GM18951 (cell line): ENCODE results near the gene TMPRSS11D.

Experiments
- POLR2A ChIP-seq: IDR thresholded peaks from 4 replicates; pipeline ENCODE4 v1.6.1; 2011; ENCODE audit warnings: mild to moderate bottlenecking; ENCODE audit not compliant: insufficient read length, insufficient read depth; ENCODE audit errors: extremely low read depth
- in situ Hi-C: fragments of 300-500 bp; cut with MboI; formaldehyde crosslinking; loops from one replicate; pipeline ENCODE4 v1.12.0; 2022; ENCODE audit warnings: low sequenced_read_pairs, mixed read lengths, inconsistent platforms; ENCODE audit not compliant: unreplicated experiment

The TMPRSS11D gene

DNA sequence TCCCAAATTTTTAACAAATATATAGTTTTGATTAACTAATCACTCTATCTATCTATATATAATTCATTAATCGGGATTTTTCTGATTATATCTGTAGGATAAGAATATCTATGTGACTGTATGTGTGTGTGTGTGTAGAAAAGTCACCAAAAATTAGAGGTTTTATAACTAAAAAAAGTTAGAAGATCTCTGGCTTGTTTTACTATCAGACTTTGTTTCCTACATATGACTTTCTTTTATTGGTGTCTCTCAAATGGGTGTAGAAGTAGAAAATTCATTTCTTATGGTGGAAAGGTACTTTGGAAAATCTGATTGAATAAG is 26.7 kb upstream of the TMPRSS11D start:
- TF ChIP-seq POLR2A: no peak
- in situ Hi-C loops: loop anchor here (25.0 kb wide), 1 partner anchor 348 kb away; the partner anchor contains the start of gene STAP1

DNA sequence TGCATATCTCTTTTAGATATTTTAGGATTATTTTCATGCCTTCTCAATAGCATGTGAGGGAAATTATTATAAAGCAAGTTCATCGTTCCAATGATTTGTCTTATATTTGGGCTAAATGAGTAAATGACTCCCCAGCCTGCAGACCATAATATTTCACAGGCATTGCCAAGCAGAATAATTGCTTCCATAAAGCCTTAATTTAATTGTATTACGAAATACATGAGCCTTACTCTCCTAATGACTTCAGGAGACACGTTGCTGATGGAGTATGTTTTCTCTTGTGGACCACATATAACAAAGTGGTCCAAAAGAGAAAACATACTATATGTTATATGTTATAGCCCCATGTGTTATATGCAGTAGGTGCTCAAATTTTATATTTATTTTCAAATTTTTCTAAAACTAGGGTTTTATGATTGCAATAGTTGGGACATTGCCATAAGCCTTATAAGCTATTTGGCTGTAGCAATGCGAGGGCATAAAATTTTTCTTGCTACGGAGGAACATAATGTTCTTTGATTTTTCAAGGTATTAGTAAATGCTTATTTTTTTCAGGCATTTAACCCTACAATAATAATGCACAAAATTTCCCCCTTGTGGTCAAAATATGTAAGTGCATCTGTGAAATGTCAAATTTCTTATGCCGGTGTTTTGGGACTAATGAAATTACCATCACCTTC is 26.2 kb upstream of the TMPRSS11D start:
- no peak for TF ChIP-seq POLR2A
- in situ Hi-C loops: loop anchor here (25.0 kb wide), 1 partner anchor 348 kb away; the partner anchor contains the start of gene STAP1

DNA sequence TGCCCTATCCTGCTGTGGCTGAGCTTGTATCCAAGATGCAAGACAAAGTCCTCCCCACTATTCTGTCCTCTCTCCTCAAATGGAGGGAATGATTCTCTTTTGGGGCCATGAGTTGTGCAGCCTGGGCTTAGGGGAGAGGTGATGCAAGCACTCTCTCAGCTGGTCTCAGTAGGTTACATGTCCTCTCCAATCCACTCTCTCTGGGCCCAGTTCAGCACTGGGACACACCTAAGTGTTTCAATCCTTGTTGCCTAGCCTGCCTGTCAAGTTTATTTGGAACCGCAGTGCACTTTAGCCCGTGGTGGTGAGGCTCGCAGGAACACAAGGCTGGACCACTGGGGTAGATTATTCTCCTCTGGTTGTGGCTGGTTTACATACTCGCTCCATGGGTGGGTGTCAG is 23.8 kb upstream of the TMPRSS11D start:
- in situ Hi-C loops: loop anchor here (25.0 kb wide), 1 partner anchor 345 kb away; the partner anchor contains the start of gene STAP1
- no peak for TF ChIP-seq POLR2A

DNA sequence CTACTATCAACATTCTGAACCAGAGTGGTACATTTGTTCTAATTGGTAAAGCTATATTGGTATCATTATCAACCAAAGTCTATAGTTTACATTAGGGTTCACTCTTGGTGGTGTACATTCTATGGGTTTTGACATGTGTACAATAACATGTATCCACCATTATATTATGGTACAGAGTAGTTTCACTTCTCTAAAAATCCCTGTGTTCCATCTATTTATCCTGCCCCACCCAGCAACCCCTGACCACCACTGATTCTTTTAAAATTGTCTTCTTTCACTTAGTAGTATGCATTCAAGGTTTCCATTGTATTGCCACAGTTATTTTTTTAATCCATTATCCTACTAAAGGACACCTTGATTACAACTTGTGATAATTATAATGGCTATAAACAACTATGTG is 15.3 kb upstream of the TMPRSS11D start:
- in situ Hi-C loops: no loop called here
- no peak for TF ChIP-seq POLR2A

DNA sequence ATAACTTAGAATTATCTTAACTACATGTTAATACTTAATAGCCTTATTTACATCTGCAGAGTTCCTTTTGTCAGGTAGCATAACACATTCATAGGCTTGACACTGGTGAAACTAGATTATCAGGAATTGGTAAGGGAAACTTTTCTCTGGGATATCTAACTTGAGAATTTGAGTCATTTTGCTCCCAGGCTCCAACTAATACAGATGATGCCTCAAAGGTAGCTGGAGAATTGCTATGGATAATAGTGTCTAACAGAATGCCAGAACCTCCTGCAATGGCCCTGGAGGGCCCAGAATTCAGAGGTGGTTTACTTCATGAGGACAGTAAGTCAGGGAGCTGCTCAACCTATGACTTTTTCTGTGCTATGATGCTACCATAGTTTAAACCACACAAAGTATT is 13.9 kb upstream of the TMPRSS11D start:
- in situ Hi-C loops: no loop called here
- no peak for TF ChIP-seq POLR2A

GRCh38 chr4:67896421-67897065 is 12.7 kb upstream of the TMPRSS11D start:
- in situ Hi-C loops: no loop called here
- TF ChIP-seq POLR2A: no peak

DNA sequence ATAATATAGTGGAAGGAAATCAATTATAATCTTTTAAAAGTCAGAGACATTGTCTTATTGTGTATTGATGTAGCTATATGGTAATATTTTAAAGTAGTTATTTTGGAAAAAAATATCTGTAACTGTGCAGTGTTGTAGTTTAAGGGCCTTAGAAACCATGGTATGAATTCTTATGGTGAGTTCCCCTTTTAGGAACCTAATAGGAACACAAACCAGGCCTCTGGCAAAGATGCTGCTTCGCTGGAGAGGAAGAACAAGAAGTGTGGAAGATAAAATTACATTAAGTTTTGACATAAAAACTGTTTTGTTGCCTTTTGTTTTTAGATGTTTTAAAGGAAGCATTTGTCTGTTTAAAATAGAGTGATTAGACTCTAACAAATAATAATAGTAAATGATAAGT is 10.9 kb upstream of the TMPRSS11D start:
- in situ Hi-C loops: no loop called here
- no peak for TF ChIP-seq POLR2A

DNA sequence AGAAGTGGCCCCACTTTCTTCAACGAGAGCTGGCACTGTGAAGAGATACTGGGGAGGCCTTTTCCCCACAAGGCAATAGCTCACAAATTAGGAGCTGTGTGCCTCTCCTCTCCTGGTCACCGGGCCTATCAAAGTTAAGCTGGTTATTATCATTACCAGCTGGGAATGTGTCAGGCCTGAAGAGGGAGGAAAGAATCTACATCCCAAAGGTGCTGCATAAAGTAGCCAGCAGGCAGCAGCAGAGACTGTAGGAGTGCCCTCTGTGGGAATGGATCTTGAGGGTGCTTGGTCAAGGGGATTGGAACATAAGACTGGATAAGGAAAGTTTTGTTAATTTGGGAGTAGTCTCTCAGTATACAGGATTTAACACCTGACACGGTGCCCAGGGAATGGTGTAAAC is 9.1 kb upstream of the TMPRSS11D start:
- no peak for TF ChIP-seq POLR2A
- in situ Hi-C loops: no loop called here

- no peak for TF ChIP-seq POLR2A
- in situ Hi-C loops: no loop called here
Measured at GRCh38 chr4:67892253-67892652, 8.5 kb upstream of the TMPRSS11D start.

DNA sequence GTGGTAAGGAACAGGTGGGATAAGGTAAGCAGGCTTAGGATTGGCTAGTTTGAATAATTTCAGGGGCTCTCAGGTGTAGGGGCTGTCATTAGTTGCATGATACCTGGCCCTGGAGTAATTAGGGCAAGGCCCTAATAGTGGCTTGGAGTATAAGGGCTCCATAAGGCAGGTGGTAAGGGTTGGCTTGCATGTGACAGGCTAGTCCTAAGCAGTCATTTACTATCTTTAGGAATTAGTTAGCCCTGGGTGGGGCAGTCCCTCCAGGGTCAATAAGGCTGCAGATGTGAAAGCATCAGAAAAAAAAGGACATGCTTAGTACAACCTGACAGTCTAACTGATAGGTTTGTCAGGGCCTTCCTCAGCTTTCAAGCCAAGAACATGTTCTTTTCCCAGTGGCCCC is 7.8 kb upstream of the TMPRSS11D start:
- no peak for TF ChIP-seq POLR2A
- in situ Hi-C loops: no loop called here

- in situ Hi-C loops: no loop called here
Measured at GRCh38 chr4:67886281-67886680, 2.5 kb upstream of the TMPRSS11D start.

GRCh38 chr4:67885762-67886161 is 2.0 kb upstream of the TMPRSS11D start:
- TF ChIP-seq POLR2A: no peak
- in situ Hi-C loops: no loop called here

More at GRCh38 chr4:67886281-67886680, 2.5 kb upstream of the TMPRSS11D start:
- no peak for TF ChIP-seq POLR2A

GRCh38 chr4:67884701-67885100 is 899 bp upstream of the TMPRSS11D start:
- in situ Hi-C loops: no loop called here
- TF ChIP-seq POLR2A: no peak

- TF ChIP-seq POLR2A: no peak
- in situ Hi-C loops: no loop called here
Measured at GRCh38 chr4:67883458-67883857, 344 bp downstream of the TMPRSS11D start.
